T-helper 1 cell treated with Interleukin-12 subunit alpha and Interleukin-12 subunit beta and Interleukin-4 antibody, amounts not matched to agents 30 ng/mL and 1 ng/mL, for 36 hours (primary cell): Measurements from ENCODE around the gene POLR3A. TPM values are rescaled to one million over a fixed set of nuclear protein-coding genes. Genes with fewer than 3 reads are reported as not detected.

Experiments
- intact Hi-C: fragments of 100-400 bp; cut with micrococcal nuclease; formaldehyde crosslinking; loops from one replicate; pipeline ENCODE4 v1.15.1; 2024
- total RNA-seq: library from RNA; stranded (reverse); gene quantifications from 2 replicates; pipeline ENCODE4 v1.2.3, GENCODE V29; 2022

POLR3A gene
- total RNA-seq, 1 donor from 2014 or later, result 24.2 TPM

GRCh38 chr10:78047314-78047891 lies 18.1 kb upstream of the POLR3A start:
- intact Hi-C loops, result loop anchor here (1.0 to 10.0 kb wide), 10 partner anchors 14 to 1300 kb away; partner anchors contain the start of genes PPIF and RPS24

GRCh38 chr10:78046711-78047269 lies 17.5 kb upstream of the POLR3A start:
- intact Hi-C loops, result loop anchor here (1.0 to 10.0 kb wide), 10 partner anchors 13 to 1301 kb away; partner anchors contain the start of genes PPIF and RPS24

GRCh38 chr10:78045856-78046255 lies 16.5 kb upstream of the POLR3A start:
- intact Hi-C loops, result loop anchor here (2.0 to 10.0 kb wide), 3 partner anchors 149 to 1301 kb away; partner anchors contain the start of gene PPIF

- intact Hi-C loops, result loop anchor here (5.0 to 10.0 kb wide), 2 partner anchors 150 to 1302 kb away; partner anchors contain the start of gene PPIF
Measured at GRCh38 chr10:78045237-78045636, 15.9 kb upstream of the POLR3A start.

GRCh38 chr10:78044699-78045098 lies 15.4 kb upstream of the POLR3A start:
- intact Hi-C loops, result loop anchor here (5.0 to 10.0 kb wide), 2 partner anchors 150 to 1303 kb away; partner anchors contain the start of gene PPIF

DNA sequence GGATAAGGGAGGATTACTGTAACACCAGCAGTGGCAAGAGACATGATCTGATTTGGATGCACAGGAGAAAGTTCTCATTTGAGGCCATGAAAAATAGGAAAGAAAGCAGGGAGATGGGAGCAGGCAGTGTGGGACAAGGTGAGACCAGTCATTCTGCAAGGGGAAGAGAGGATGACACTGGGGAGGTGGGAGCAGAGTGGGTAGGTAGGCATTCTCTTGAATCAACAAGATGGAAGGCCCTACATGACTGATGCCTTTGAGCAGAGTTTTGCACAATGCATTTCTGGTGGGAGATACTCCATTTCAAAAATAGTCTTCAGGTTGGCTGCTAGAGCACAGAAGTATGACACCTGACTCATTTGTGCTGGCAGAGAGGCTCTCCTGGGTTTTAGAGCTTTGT lies 14.9 kb upstream of the POLR3A start:
- intact Hi-C loops, result loop anchor here (10.0 kb wide), 1 partner anchor 151 kb away; no protein-coding TSS in a partner anchor

DNA sequence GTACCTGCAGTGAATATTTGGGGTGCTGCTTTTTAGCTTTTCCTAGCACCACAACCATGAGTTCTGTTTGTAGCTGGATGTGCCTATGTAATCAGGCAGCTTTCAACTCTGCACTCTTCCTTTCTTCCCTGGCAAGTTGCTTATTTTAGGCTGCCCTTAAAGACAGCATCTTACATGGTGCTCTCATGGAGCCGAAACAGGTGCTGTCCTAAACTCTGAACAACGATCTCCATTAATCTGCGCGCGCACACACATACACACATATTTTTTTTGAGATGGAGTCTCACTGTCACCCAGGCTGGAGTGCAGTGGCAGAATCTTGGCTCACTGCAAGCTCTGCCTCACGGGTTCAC lies 13.4 kb upstream of the POLR3A start:
- intact Hi-C loops, result loop anchor here (10.0 kb wide), 1 partner anchor 152 kb away; no protein-coding TSS in a partner anchor

DNA sequence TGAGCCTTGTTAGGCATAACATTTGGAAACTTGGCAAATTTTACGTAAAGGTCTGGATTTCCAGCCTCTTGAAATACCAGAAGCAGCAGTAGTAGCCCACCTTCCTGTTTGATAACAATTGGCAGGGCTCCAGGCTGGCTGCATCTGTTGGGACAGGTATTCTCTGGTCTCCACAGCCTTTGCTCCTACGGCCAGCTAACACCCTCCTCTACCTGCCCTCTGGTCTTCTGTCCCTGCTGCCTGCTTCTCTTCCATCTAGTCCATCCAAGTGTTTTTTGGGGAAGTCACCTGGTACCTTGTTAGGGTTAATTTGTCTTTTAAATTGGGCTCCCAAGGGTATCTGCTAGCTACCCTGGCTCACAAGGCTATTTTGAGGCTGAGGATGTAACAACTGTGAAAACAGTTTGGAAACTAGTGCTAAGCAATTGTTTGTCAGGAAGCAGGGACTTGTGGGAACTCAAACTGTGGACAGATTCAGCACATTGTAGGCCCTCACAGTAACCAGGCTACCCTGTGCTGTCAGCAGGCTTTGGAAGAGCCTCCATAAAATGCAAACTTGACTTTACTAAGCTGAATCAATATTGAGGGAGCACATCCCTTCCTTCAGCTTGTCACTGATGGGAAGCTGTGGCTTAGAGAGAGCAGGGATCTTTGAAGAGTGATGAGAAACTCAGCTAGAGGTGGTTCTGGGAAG lies 12.9 kb upstream of the POLR3A start:
- intact Hi-C loops, result loop anchor here (10.0 kb wide), 1 partner anchor 153 kb away; no protein-coding TSS in a partner anchor

DNA sequence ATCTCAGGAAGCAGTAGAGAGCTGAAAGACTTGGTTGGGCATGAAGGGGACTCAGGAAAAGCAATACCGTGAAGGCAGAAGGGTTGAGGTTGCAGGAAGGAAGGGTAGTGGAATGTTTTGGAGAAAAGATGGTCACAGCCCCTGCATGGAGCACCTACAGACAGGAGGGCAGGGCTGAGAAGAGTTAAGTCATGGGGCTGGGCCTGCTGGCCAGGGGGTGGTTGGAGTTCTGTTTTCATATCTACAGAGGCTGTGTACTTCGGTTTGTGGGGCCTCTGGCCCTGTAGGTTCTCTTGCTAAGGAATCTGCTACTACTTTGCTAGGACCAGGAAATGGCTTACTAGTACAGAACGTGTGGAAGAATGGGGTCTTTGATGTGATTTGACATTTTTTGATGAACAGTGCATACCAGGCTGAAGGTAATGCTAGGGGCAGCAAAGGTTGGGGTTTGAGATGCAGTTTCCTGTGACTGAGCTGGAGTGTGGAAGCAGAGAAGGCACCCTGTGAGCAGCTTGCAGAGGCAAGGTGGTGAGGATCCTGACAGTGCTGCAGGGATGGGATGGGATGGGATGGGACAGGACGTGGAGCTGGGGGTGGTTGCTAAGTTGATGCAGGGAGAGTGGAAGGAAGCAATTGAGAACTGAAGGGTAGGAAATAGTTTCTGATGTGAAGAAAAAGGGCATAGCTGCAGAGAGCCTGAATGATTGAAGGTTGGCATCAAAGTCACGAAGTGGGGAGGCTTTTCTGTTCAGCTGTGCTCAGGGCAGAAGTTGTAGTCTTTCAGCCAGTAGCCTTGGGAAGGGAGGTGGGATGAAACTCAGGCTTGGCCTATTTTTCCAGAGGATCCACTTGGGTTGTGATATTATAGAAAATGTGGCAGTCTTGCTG lies 12.1 kb upstream of the POLR3A start:
- intact Hi-C loops, result loop anchor here (10.0 kb wide), 1 partner anchor 153 kb away; no protein-coding TSS in a partner anchor

DNA sequence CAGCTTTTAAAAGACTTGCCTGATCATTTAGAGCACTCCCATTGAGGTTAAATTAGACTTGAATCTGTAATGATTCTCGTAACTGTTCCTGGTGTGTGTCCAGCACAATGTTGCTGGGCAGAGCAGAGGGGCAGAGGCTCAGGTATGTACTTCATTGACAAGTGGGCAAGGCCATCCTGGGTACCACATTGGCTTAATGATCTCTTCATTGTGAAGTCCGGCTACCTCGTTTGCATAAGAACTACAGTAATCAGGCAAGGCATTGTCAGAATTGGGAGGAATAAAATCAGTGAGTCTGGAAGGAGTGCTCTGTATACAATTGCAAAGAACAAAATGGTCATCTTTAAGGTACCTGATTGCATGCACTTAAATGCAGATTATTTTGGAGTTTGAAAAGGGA lies 10.4 kb upstream of the POLR3A start:
- intact Hi-C loops, result loop anchor here (10.0 kb wide), 1 partner anchor 155 kb away; no protein-coding TSS in a partner anchor

GRCh38 chr10:78038791-78039547 lies 9.7 kb upstream of the POLR3A start:
- intact Hi-C loops, result no loop called here

DNA sequence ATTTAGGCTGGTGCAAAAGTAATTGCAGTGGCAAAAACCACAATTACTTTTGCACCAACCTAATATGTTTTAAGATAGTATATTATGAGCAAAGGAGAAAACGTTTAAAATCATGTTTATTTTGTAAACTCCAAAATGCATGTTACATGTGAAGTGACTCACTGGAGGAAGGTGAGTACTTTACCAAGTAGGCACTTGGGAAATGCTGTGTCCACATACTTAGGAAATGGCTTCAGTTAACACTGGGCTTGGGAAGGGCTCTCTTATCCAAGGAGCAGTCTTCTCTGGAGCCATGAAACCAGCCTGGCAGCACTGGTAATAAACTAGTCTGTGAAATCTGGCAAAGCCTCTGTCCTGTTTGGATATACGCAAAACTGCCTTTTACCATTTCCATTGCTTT lies 8.8 kb upstream of the POLR3A start:
- intact Hi-C loops, result no loop called here

GRCh38 chr10:78035933-78036583 lies 6.7 kb upstream of the POLR3A start:
- intact Hi-C loops, result no loop called here

DNA sequence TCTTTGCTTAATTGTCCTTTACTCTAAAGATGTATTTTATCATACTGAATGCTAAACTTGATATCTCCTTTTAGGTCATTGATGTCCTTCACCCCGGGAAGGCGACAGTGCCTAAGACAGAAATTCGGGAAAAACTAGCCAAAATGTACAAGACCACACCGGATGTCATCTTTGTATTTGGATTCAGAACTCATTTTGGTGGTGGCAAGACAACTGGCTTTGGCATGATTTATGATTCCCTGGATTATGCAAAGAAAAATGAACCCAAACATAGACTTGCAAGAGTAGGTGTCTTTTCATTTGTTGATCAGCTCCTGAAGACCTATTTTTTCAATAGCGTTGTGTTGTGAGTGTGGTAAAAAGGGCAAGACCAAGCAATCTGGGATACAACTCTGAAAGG lies 6.1 kb upstream of the POLR3A start:
- intact Hi-C loops, result no loop called here

- intact Hi-C loops, result no loop called here
Measured at GRCh38 chr10:78035025-78035424, 5.7 kb upstream of the POLR3A start.

- intact Hi-C loops, result loop anchor here (1.0 to 5.0 kb wide), 9 partner anchors 13 to 1411 kb away; partner anchors contain the start of genes PPIF and ZCCHC24
Measured at GRCh38 chr10:78033637-78034470, 4.5 kb upstream of the POLR3A start, which contains the start of gene RPS24. Gene RPS24 (plus strand): TSS chr10:78033863. CDS start chr10:78033902, 39 bp downstream.

DNA sequence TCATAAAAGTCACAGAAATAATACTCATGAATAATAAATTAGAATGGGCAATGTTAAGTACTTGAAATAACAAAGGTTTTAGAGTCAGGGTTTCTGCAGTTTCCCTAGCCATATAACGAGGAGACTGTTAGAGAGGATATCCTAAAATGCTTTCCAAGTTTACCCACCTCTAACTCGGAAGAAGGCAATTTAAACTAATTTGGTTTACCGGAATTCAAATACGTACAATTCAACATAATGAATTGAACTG lies 4.0 kb upstream of the POLR3A start:
- intact Hi-C loops, result loop anchor here (1.0 to 5.0 kb wide), 8 partner anchors 14 to 1412 kb away; partner anchors contain the start of genes PPIF and ZCCHC24

GRCh38 chr10:78028438-78029268 lies 662 bp downstream of the POLR3A start:
- intact Hi-C loops, result loop anchor here (1.0 to 2.0 kb wide), 8 partner anchors 102 to 1215 kb away; partner anchors contain the start of gene DLG5
